ENCODE results near the gene PARP2. TPM values are rescaled to one million over a fixed set of nuclear protein-coding genes. Genes with fewer than 3 reads are reported as not detected.

PARP2 gene
- total RNA-seq, 4 donors from 2014 or later, result 7.7 to 39.6 (median 14.2) TPM

GRCh38 chr14:20305265-20306078 is 38.0 kb upstream of the PARP2 start, which contains the start of gene TTC5:
Gene TTC5 (minus strand): TSS chr14:20305951. CDS start chr14:20305937, 14 bp downstream.
- Histone ChIP-seq H3K27me3 (no peaks in the 10 kb centered on the region), H3K36me3 (peaks cover 0 to 11% (median 0%) of the 10 kb centered on the region in 3 donors), H3K4me3 (peak within 1 kb of the TSS; percentile 42 to 82 (median 70)), H3K9me3 (no peaks in the 10 kb centered on the region), H3K4me1 (peaks cover 0 to 6% (median 4%) of the 10 kb centered on the region in 4 donors), H3K27ac (peak within 1 kb of the TSS in 2 of 4 donors; percentile 36 to 66)
- TF ChIP-seq, protein P1, sequence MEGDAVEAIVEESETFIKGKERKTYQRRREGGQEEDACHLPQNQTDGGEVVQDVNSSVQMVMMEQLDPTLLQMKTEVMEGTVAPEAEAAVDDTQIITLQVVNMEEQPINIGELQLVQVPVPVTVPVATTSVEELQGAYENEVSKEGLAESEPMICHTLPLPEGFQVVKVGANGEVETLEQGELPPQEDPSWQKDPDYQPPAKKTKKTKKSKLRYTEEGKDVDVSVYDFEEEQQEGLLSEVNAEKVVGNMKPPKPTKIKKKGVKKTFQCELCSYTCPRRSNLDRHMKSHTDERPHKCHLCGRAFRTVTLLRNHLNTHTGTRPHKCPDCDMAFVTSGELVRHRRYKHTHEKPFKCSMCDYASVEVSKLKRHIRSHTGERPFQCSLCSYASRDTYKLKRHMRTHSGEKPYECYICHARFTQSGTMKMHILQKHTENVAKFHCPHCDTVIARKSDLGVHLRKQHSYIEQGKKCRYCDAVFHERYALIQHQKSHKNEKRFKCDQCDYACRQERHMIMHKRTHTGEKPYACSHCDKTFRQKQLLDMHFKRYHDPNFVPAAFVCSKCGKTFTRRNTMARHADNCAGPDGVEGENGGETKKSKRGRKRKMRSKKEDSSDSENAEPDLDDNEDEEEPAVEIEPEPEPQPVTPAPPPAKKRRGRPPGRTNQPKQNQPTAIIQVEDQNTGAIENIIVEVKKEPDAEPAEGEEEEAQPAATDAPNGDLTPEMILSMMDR (IDR thresholded peaks at IDR 0.05), result peak; percentile 56 to 94 (median 78)
- TF ChIP-seq POLR2A (IDR thresholded peaks at IDR 0.05), result no peak
- peak; percentile 81 to 93 (median 88) for DNase-seq

- Histone ChIP-seq H3K9me3 (no peaks in the 10 kb centered on the region), H3K4me3 (peak overlapping the region; percentile 42 to 82 (median 70)), H3K27me3 (no peaks in the 10 kb centered on the region), H3K27ac (no peak overlapping the region), H3K4me1 (peaks cover 0 to 6% (median 4%) of the 10 kb centered on the region in 4 donors), H3K36me3 (peaks cover 0 to 5% (median 0%) of the 10 kb centered on the region in 3 donors)
- no peak for TF ChIP-seq POLR2A (IDR thresholded peaks at IDR 0.05)
- TF ChIP-seq, protein P1 (IDR thresholded peaks at IDR 0.05), result no peak
- DNase-seq, result no peak
Measured at GRCh38 chr14:20306079-20306423, 37.4 kb upstream of the PARP2 start.

DNA sequence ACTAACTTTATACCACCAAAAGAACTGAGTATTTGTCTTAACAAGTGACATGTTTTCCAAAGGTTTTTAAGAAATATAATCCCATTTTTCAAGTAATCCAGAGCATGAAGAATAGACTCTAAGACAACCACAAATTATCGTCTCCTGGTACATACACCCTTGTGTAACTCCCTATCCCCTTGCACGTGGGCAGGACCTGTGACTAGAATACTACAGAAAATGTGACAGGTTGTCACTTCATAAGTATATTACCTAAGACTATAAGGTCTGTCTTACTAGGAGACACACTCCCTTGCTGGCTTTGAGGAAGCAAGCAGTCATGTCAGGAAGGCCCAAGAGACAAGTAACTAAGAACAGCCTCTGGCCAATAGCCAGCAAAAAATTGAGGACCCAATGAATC is 29.4 kb upstream of the PARP2 start:
- no peaks in the 10 kb centered on the region for H3K27me3 ChIP-seq
- H3K36me3 ChIP-seq, result peaks cover 0 to 72% (median 0%) of the 10 kb centered on the region in 3 donors
- no peaks in the 10 kb centered on the region for H3K9me3 ChIP-seq
- no peak for DNase-seq
- H3K4me1 ChIP-seq, result no peaks in the 10 kb centered on the region
- H3K27ac ChIP-seq, result no peak overlapping the region
- no peak for TF ChIP-seq POLR2A (IDR thresholded peaks at IDR 0.05)
- TF ChIP-seq, protein P1 (IDR thresholded peaks at IDR 0.05), result no peak
- H3K4me3 ChIP-seq, result no peak overlapping the region

DNA sequence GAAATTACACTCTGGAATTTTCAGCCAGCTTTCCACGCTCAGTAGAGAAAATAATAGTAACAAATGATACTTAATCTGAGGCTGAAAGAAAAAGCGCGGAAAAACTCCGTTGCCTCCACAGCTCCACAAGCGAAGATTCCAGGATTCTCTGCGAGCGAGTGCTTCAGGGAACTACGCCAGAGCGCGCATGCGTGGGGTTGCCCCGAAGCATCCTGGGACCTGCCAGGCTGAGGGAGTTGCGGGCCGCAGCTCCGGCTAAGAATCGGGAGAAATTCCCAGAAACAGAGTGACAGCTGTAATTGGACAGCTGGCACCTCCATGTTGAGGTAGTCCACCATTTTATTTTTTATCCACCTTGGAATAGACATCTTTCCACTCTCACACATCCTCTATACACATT is 25.7 kb upstream of the PARP2 start:
- Histone ChIP-seq H3K27ac (no peak overlapping the region), H3K4me1 (no peaks in the 10 kb centered on the region), H3K36me3 (peaks cover 0 to 71% (median 0%) of the 10 kb centered on the region in 3 donors), H3K9me3 (no peaks in the 10 kb centered on the region), H3K4me3 (no peak overlapping the region), H3K27me3 (no peaks in the 10 kb centered on the region)
- DNase-seq, result no peak
- TF ChIP-seq POLR2A (IDR thresholded peaks at IDR 0.05), result no peak
- TF ChIP-seq, protein P1 (IDR thresholded peaks at IDR 0.05), result no peak

DNA sequence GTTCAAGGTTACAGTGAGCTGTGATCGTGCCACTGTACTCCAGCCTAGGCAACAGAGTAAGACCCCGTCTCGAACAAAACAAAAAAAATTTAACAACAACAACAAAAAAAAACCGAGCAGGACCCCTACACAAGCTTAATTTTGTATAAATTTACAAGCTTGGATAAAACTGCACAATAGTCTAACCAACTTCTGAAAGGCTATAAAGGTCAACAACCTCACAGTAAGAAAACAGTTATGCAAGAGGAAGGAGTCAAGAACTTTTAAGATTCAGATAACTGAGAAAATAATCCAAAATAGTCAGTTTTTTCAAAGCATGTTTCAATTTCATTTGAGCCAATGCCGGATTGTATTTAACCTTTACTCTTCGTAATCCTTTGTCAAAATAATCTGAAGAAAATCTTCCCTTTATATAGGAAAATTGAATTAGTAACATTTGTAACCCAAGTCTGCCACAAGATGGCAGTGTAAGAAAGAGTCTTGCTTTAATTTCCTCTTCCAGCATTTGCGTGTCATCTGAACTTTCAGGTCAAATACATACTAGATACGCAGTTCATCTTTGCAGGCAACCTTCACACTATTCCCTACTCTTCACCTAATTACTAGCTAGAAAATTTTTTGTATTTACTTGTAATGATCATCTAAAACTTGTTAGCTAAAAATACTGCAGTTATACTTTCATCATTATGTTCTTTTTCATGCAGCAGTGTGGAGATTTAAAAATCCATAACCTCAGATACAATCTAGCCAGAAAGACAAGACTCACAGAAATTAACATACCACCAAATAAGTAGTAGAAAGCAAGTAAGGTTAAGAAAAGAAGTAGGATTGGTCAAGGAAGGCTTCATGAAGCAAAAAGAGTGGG is 16.2 kb upstream of the PARP2 start:
- Histone ChIP-seq H3K9me3 (no peaks in the 10 kb centered on the region), H3K27me3 (no peaks in the 10 kb centered on the region), H3K4me3 (no peak overlapping the region), H3K36me3 (peaks cover 0 to 41% (median 0%) of the 10 kb centered on the region in 3 donors), H3K4me1 (peaks cover 0 to 3% (median 1%) of the 10 kb centered on the region in 4 donors), H3K27ac (peak overlapping the region in 2 of 4 donors; percentile 6 to 20)
- DNase-seq, result no peak
- TF ChIP-seq POLR2A (IDR thresholded peaks at IDR 0.05), result no peak
- TF ChIP-seq, protein P1 (IDR thresholded peaks at IDR 0.05), result peak; percentile 46 to 91 (median 86)
